GM19452 (cell line): ENCODE results near the gene DCX.

Experiments
- ATAC-seq: cut with Tn5 transposase; IDR thresholded peaks from one replicate; pipeline ENCODE4 v1.9.1; 2021; ENCODE audit not compliant: unreplicated experiment

The DCX gene

DNA sequence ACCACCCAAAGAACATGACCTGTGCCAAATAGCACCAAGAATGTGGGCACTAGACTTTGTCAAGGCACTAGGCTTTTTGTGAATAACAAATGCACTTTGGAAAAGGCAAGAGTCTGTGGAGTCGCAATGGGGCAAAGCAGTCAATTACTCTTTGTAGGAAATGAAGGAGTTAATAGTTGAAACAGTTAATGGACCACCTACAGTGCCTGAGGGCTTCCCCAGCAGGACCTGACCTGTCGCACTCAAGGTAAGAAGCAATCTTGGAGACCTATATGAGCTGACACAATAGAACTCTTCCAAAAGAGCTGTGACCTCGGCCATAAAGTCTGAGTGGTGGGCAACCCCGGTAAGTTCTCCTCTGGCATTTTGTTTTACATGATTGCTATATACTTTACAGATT lies 92.5 kb downstream of the DCX start:
- ATAC-seq, result no peak

DNA sequence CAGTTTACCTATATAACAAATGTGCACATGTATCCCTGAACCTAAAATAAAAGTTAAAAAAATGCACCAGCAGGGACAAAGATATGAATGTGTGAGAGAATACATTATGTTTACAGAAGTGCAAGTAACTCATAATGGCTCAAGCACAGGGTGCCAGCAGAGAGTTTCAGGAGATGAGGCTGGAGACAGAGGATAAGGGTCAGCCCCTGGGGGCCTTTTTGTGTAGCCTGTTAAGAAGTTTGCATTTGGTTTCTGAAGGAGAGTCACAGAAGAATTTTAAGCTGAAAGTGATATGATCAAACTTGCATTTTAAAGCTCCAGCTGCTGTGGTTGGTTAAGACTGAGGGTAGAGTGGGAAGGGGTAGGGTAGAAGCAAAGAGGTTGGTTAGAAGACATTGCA lies 93.1 kb downstream of the DCX start:
- no peak for ATAC-seq

DNA sequence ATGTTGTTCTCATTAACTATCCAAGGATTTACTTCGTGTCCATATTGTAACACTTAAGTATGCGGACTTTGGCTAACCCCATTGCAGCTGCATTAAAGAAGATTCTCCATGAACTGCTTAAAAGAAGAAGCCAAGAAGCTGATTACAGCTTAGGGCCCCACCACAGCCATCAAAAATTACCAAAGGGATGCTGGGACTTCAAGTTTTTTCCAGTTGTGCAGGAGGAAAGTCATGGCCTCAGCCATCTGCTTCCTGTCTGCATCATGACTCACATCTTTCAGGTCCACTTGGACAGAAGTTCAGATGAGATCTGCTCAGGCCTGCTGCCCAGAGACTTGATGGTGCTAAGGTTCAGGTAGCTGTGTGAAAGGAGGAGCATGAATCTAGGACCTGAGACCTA lies 102.9 kb downstream of the DCX start:
- no peak for ATAC-seq

DNA sequence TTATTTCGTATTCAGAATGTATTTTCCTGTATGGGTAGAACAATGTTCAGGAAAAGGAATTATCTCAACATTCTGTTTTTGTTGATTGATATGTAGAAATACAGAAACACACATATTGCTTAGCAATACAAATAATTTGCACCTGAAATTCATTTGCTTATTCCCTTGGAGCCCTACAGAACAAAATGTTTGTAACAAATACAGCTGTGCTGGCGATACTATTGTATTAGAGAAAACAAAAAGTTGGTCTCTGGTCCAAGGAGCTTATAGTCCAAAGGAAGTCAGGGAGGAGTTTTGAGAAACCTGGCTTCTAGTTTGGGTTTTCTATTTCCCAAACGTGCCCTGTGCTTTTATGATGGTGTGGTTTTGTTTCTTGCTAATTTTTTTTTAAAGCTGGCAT lies 104.0 kb downstream of the DCX start:
- ATAC-seq, result no peak

DNA sequence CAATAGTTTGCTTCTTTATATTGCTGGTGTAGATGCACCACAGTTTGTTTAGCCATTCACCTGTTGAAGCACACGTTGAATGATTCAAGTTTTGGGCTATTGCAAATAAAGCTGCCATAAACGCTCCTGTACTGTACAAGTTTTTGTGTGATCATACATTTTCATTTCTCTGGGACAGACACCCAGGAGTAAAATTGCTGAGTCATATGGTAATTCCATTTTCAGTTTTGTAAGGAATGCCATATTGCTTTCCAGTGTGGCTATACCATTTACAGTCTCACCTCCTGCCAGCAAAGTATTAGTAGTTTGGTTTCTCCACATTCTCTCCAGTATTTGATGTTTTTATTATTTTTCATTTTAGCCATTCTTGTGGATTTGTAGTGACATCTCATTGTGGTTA lies 109.7 kb downstream of the DCX start:
- no peak for ATAC-seq

DNA sequence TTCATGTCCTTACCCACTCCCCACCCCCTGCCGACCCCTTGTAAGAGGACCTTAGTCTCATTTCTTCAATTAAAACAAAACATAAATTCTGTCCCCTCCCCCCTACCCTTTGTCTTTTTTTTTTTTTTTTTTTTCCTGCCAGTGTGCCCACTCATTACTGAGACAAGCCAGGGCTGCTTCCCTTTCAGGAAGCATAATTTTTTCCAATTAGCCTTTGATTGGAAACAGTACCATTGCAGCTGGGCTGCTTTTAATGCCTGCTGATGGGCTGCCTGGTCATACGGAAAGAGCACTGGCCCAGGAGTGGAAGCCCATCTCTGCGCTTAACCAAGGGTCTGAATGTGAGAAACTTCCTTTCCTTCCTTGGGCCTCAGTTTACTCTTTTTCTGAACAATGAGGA lies 123.2 kb downstream of the DCX start:
- ATAC-seq, result no peak

DNA sequence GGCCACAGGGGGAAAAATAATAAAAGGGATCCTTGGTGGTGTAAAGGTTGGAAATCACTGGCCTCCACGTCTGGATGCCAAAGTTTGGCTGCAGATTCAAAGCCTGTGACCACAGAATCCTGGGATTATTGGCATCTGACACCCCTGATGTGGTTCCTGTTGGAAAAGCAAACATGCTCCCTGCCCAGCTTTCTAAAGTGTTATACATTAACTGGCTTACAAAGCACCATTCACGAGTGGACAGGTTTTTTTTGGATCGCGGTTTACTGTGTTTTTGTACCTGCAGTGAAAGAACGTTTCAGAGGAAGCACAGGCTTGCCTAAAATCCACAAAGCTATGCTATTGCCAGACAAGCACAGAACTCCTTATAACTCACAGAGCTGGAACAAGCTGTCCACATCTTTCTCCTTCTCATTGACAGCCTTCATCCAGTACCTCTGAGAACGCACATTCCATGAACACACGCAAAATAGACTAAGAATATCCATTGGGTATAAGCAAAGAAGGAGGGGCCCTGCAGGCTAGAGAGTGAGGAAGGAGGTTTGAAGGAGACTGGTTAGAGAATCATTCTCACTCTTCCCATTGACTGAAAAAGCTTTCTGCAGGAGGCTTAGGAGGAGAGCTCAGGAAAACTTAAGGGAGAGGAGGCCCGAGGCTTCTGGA lies 127.2 kb downstream of the DCX start:
- no peak for ATAC-seq

DNA sequence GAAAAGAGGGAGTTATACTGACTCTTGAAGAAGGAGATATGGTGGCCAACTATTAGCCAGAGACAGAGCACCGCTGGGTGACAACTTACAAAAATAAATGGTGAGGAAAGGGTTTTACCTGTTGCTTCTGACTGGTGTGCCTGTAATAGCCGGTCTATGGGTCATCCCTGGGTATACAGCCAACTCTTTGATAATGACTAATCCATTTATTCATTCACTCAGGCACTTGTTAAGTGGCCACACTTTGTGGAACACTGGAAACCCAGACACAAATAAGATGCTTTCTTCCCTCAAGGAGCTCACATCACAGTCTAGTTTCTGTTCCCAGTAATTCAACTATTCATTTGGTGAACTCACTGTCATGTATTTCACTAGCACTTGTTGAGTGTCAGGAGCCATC lies 128.5 kb downstream of the DCX start:
- ATAC-seq, result no peak

DNA sequence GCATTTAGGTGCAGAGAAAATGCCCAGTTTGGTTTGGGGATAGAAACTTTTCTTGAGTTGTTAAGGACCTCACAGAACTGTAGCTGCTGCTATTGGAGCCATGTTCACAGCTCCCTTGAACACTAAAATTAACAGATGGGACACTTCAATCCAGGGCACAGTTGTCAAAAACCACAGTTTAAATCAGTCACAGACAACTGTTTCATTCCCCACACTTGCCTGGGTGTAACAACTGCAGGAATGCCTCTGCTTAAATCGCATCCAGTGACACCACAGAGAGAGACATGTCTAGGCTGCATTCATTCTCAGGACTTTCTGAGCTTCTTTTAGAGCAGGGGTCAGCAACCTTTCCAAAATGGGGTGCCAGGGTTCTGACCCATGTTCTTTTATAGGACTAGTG lies 129.0 kb downstream of the DCX start:
- no peak for ATAC-seq

DNA sequence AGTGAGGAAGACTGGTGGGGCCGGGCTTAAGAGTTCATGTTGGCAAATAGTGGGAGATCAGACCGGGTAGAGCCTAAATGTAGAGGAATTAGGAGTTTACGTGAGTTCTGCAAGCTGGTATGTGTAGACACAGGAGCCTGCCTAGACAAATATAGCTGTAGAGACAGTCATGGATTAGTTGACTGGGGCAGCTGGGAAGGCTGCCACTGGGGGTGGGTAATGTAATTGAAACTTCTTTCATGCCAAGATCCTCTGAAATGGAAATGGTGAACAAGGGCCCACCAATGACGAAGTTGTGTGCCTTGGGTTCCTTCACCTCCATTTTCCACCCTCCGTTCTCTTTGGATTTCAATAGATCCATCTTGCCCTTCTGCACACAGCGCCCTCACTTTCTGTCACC lies 129.9 kb downstream of the DCX start:
- no peak for ATAC-seq

DNA sequence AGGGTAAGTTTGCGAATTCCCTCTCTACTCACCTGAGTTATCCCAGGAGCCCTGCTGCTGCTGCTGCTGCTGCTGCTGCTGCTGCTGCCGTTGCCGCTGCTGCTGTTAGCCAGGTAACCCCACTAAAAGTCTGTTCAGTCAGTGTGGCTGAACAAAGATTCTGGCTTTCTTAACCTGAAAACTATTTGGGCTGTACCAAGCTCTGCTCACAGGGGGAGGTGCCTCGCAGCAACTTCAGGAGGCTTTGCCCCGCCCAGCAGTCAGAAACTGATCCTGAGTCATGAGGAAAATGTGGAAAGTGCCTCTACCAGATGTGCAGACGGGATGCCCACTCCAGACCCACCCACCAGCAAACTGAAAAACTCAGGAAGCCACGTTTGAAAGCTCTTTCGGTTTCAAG lies 141.7 kb downstream of the DCX start, which contains the start of gene CAPN6:
TSS of gene CAPN6 (minus strand) at position 145 of the 400 bp plus-strand sequence. CDS start 6,547 bp downstream, outside the sequence.
- ATAC-seq, result no peak

DNA sequence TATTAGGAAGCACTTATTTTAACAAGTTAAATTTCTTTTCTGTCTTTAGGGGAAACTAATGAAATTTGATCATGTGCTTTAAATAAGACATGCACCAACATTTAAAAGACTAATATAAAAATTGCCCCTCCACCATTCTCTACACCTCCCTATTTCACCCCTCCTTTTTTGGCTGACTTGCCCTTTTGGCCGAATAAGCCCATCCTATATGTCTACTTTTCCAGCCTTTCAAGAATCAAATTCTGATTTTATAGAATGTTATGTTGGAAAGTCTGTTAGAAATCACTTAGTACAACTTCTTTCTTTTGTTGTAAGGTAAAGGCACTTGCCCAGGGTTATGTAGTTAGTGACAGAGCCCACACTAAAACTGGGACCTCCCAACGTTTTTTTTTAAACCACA lies 143.5 kb downstream of the DCX start:
- ATAC-seq, result no peak

DNA sequence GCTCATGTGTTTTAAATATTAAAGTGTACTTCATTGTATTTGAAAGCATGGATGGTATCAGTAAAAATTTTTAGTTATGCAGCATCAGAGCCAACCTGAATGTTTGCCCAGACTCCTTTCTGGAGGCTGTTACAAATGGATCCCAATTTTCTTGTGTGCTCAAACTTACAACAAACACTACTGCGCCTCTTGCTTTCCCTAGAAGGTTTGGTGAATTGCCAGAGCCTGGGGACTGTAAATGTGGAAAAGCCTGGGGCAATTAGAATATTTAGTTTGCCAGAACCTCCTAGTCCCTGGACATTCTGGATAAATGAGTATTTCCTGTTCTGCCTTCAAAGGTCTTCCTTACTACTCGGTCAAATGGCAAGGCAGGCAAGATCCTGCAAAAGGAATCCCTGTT lies 146.5 kb downstream of the DCX start:
- no peak for ATAC-seq

DNA sequence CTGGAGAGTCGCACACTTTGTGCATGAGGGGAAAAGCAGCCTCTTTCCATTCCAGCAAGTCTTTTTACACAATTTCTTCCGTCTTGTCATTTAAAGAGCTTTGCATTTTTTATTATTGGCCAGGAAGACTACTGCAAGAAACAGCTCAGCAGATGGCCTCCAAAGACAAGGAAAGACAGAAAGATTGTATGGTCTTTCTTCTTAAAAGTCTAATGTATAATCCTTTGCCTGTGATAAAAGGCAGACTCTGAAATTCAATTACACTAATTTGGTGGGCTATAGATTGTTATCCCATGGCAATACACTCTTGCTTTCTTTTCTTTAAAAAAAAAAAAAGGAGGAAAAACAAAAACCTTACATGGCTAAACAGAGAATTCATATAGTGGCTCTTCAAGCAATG lies 147.6 kb downstream of the DCX start:
- ATAC-seq, result no peak

DNA sequence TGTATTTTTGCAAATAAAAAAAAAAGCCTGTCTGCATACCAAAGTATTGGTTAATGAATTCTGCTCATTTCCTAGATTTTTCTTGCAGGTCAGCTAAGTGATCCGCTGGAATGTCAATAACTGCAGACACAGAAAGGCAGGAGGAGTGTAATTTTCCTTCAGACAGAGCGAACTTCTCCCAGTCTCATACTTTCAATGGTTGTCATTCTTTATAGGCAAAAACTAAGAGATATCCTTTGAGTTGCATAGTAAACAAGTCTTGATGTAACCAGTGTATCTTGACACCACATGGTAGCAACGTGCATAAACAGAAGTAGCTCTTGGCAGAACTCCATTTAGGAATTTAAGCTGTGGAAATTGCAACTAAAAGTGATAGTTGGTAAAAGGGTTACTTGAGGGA lies 149.9 kb downstream of the DCX start:
- ATAC-seq, result no peak

DNA sequence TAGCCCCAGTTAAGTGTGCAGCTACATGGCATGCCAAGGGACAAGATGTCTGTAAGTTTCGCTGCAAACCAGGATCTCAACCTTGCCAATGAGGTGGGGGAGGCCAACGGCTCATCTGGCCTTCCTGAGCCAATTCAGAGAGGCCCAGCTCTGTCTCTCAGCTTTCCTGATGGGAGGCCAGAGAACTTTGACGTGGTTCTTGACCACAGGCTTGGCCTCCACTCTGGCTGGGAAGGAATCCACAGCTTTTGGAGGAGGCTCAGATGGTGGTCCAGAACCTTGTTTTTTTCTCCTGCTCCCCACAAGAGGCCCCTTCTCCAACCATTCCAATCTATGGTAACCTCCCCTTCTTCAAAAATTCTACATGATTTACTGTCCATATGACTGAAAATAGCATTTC lies 151.5 kb downstream of the DCX start:
- no peak for ATAC-seq

DNA sequence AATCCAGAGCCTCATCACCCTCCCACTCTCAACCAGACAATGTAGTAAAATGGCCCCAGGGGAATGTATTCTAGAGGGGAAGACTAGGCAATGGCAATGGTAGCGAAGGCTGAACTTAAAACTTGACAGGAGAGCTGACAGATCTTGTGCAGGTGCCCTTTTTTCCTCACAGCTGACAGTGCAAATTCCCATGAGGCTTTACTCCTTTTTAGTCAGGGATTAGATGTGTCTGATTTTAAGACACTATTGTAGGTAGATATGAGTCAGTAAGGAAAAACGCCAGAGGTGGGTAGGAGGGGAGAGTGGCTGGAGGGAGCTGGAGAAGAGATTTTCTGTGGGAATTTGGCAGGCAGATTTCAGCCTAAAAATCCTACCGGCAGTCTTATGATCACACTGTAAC lies 152.4 kb downstream of the DCX start:
- no peak for ATAC-seq

DNA sequence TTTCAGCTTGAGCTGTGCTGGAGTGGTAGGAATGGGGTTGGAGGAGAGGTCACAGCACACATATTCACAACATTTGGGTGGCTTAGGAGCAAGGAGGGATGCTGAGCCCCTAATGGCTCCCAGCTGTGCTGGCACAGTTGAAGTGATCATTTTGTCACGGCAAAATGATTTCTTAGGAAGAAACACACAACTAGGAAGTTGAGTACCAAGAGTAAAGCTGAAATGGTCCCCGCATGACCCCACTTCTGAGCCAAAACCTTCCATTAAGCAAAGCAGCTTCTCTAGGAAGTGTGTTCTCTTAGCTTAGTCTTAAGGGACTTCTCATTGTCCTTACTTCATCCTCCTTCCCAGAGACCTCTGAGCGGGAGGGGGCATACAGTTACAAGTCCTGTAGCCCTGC lies 154.3 kb downstream of the DCX start:
- ATAC-seq, result no peak

DNA sequence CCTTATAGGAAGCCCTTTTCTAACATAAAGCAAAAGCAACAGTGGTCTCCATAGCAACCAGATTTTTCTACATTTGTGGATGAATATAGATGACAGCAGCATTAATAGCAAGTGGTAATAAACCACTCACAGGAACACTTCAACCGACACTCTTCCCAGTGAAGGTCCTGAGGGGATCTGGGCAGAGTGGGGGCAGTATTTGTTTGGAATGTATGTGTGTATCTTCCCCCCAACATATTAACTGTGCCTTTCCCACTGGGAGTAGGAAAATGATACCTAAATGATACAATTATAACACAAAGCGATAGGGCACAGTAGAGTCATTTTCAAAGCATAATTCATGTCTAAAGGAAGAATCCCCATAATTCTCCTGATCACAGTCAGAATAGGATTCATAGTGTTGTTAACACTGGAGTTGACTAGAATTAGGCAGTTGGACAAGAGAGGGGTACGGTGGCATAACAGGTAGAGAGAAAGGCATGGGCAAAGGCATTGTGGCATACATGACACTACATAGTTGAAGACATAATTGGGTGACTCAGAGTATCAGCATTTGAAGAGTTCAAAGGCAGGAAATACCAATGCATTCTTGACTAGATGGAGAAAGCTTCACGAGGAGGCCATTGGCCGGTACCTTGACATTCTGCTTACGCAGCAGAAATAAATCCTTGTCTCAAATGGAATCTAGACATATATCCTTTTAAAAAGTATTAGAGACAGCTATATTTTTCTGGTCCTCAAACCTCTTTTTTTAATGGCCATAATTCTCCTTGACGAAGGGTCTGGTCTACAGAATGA lies 156.9 kb downstream of the DCX start:
- ATAC-seq, result no peak

DNA sequence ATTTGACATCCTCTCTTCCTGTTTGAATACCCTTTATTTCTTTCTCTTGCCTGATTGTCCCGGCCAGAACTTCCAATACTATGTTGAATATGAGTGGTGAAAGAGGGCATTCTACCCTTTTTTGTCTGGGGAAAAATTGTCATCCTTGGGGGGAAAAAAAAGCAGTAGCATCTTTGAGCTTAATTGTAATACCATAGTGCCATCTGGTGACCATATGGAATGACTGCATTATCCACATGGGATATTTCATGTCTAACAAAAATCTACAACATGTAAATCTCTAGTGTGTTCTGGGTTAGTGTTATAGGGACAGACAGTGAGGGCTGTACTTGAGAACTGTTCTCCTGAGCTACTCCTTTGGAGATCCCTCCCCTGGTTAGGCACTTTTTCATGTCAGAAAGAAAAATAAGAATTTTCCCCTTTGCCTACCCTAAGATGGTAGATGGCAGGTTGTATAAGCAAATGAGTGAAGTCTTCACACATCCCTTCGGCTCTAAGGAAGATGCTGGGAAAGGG lies 167.7 kb downstream of the DCX start:
- ATAC-seq, result no peak
